GM11168 (cell line): ENCODE data around the gene GJA1.
"Not testable (repeated sequence)": the region's sequence is repeated elsewhere in the genome, so short reads cannot be mapped to it uniquely, and the experiment has no call there.

ENCODE experiments used
- in situ Hi-C: fragments of 300-500 bp; cut with MboI; formaldehyde crosslinking; loops from one replicate; pipeline ENCODE4 v1.12.0; 2022; ENCODE audit warnings: low sequenced_read_pairs; ENCODE audit not compliant: unreplicated experiment

The GJA1 gene

GRCh38 chr6:121435444-121436069 lies at the start of gene GJA1:
Gene GJA1 (plus strand): TSS chr6:121435646. CDS start chr6:121446848, 11,202 bp downstream.
- in situ Hi-C loops, result no loop called here

GRCh38 chr6:121386551-121386950 lies 48.9 kb upstream of the GJA1 start:
- in situ Hi-C loops, result not testable (repeated sequence)

GRCh38 chr6:121389419-121389818 lies 46.0 kb upstream of the GJA1 start:
- in situ Hi-C loops, result no loop called here

- in situ Hi-C loops, result no loop called here
Observed at GRCh38 chr6:121393731-121394505, 41.5 kb upstream of the GJA1 start.

GRCh38 chr6:121395736-121396135 lies 39.7 kb upstream of the GJA1 start:
- in situ Hi-C loops, result no loop called here

- in situ Hi-C loops, result not testable (repeated sequence)
Observed at GRCh38 chr6:121397188-121397587, 38.3 kb upstream of the GJA1 start.

- in situ Hi-C loops, result no loop called here
Observed at GRCh38 chr6:121398127-121398526, 37.3 kb upstream of the GJA1 start.

- in situ Hi-C loops, result no loop called here
Observed at GRCh38 chr6:121399966-121400365, 35.5 kb upstream of the GJA1 start.

- in situ Hi-C loops, result no loop called here
Observed at GRCh38 chr6:121403964-121404363, 31.5 kb upstream of the GJA1 start.

- in situ Hi-C loops, result no loop called here
Observed at GRCh38 chr6:121405306-121405705, 30.1 kb upstream of the GJA1 start.

- in situ Hi-C loops, result no loop called here
Observed at GRCh38 chr6:121408321-121408720, 27.1 kb upstream of the GJA1 start.

- in situ Hi-C loops, result no loop called here
Observed at GRCh38 chr6:121413879-121414278, 21.6 kb upstream of the GJA1 start.

- in situ Hi-C loops, result no loop called here
Observed at GRCh38 chr6:121418346-121418745, 17.1 kb upstream of the GJA1 start.

GRCh38 chr6:121426686-121427085 lies 8.8 kb upstream of the GJA1 start:
- in situ Hi-C loops, result no loop called here

- in situ Hi-C loops, result no loop called here
Observed at GRCh38 chr6:121428872-121429756, 6.3 kb upstream of the GJA1 start.

- in situ Hi-C loops, result no loop called here
Observed at GRCh38 chr6:121430514-121431460, 4.7 kb upstream of the GJA1 start.

- in situ Hi-C loops, result not testable (repeated sequence)
Observed at GRCh38 chr6:121431776-121432175, 3.7 kb upstream of the GJA1 start.

GRCh38 chr6:121434037-121434770 lies 1.2 kb upstream of the GJA1 start:
- in situ Hi-C loops, result no loop called here

GRCh38 chr6:121436274-121436857 lies 920 bp downstream of the GJA1 start:
- in situ Hi-C loops, result no loop called here
